ENCODE data around the gene KCNG1. TPM values are rescaled to one million over a fixed set of nuclear protein-coding genes. Genes with fewer than 3 reads are reported as not detected.

The KCNG1 gene
- total and polyA plus RNA-seq, 2 of the 13 experiments (the other 11 are each of a cell fraction or from before 2014, with no cell fraction given) = not detected

DNA sequence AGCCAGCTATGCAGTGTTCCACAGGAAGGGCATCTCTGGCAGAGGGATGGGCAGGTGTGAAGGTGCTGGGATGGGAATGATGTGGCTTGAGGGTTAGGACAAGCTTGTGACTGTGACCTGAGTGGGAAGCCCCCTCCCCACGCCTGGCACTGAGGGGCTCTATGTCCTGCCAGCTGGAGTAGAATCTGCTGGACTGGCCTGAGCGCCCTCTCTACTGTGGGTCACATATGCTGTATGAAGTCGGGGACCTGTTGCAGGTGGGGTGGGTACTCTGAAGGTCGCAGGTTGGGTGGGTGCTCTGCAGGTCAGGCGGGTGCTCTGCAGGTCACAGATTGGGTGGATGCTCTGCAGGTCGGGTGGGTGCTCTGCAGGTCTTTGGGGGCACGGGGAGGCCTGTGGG lies 20.3 kb downstream of the KCNG1 start:
- H3K36me3 ChIP-seq (replicated peaks in 1 of 2; ENCODE audit: control insufficient read depth in 1 of 2, insufficient read depth in 2 of 2, low read length in 2 of 2) = no peaks in the 10 kb centered on the region
- no peaks in the 10 kb centered on the region for H3K79me2 ChIP-seq (ENCODE audit: insufficient read depth, low read length)
- H3K4me1 ChIP-seq (ENCODE audit: insufficient read depth, low read length) = no peaks in the 10 kb centered on the region
- no peak overlapping the region for H2AFZ ChIP-seq (ENCODE audit: low read length)
- no TSS peak for BruUV-seq (replicated peaks)
- ATAC-seq (no peak), FAIRE-seq (no peak), DNase-seq (ENCODE audit: low spot score) (no peak)
- POLR2A ChIA-PET = no interaction called here
- peaks cover 9 to 63% of the 10 kb centered on the region in 2 experiments for H3K27me3 ChIP-seq (ENCODE audit: control insufficient read depth in 1 of 2, insufficient read depth in 2 of 2, low read length in 2 of 2)
- in situ Hi-C loops (cut with HindIII; ENCODE audit: extremely low pct_ligation_motif_present, low pct_unique_long_range_greater_than_20kb) (no loop called here), intact Hi-C loops (cut with micrococcal nuclease; ENCODE audit: unreplicated experiment) (no loop called here)
- H3K27ac ChIP-seq (ENCODE audit: extremely low read length, insufficient read depth, low read length) = no peak overlapping the region
- 6% methylated on average over 6 of the region's 7 CpGs for WGBS (ENCODE audit: low lambda C conversion rate)
- H3K9me3 ChIP-seq (ENCODE audit: low read length) = no peaks in the 10 kb centered on the region
- no peaks in the 10 kb centered on the region for H4K20me1 ChIP-seq (ENCODE audit: insufficient read depth, low read length)
- TF ChIP-seq ZNF446 (CRISPR knock-in tag; IDR thresholded peaks at IDR 0.05) (no peak), SMYD3 (CRISPR knock-in tag; IDR thresholded peaks at IDR 0.05) (no peak), ZNF33A (CRISPR knock-in tag; IDR thresholded peaks at IDR 0.05; ENCODE audit: borderline replicate concordance) (no peak), ZBTB38 (CRISPR knock-in tag; IDR thresholded peaks at IDR 0.05) (no peak), SKI (IDR thresholded peaks at IDR 0.05; ENCODE audit: partially characterized antibody) (no peak), KDM5A (IDR thresholded peaks at IDR 0.05; ENCODE audit: borderline replicate concordance, low read length) (no peak), MEF2D (CRISPR knock-in tag; IDR thresholded peaks at IDR 0.05) (no peak), ZNF777 (CRISPR knock-in tag; IDR thresholded peaks at IDR 0.05) (no peak), SRY (CRISPR knock-in tag; IDR thresholded peaks at IDR 0.05) (no peak), PLRG1 (conservative IDR thresholded peaks at IDR 0.05) (no peak), AGO2 (optimal IDR thresholded peaks at IDR 0.05; ENCODE audit: low read depth, low read length) (no peak), ZNF780A (CRISPR knock-in tag; IDR thresholded peaks at IDR 0.05) (no peak)
- TF ChIP-seq, protein P1, sequence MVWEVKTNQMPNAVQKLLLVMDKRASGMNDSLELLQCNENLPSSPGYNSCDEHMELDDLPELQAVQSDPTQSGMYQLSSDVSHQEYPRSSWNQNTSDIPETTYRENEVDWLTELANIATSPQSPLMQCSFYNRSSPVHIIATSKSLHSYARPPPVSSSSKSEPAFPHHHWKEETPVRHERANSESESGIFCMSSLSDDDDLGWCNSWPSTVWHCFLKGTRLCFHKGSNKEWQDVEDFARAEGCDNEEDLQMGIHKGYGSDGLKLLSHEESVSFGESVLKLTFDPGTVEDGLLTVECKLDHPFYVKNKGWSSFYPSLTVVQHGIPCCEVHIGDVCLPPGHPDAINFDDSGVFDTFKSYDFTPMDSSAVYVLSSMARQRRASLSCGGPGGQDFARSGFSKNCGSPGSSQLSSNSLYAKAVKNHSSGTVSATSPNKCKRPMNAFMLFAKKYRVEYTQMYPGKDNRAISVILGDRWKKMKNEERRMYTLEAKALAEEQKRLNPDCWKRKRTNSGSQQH (CRISPR knock-in tag; IDR thresholded peaks at IDR 0.05; ENCODE audit: low read depth) = no peak
- TF ChIP-seq, protein P2, sequence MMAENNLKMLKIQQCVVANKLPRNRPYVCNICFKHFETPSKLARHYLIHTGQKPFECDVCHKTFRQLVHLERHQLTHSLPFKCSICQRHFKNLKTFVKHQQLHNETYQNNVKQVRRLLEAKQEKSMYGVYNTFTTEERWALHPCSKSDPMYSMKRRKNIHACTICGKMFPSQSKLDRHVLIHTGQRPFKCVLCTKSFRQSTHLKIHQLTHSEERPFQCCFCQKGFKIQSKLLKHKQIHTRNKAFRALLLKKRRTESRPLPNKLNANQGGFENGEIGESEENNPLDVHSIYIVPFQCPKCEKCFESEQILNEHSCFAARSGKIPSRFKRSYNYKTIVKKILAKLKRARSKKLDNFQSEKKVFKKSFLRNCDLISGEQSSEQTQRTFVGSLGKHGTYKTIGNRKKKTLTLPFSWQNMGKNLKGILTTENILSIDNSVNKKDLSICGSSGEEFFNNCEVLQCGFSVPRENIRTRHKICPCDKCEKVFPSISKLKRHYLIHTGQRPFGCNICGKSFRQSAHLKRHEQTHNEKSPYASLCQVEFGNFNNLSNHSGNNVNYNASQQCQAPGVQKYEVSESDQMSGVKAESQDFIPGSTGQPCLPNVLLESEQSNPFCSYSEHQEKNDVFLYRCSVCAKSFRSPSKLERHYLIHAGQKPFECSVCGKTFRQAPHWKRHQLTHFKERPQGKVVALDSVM (CRISPR knock-in tag; IDR thresholded peaks at IDR 0.05) = no peak
- H3K4me3 ChIP-seq (replicated peaks in 1 of 3; ENCODE audit: insufficient read depth in 1 of 3, low read depth in 2 of 3, low read length in 3 of 3) = no peak overlapping the region
- CTCF ChIA-PET (ENCODE audit: low intra/inter-chr PET ratio, low total read pairs) = no interaction called here
- no peak overlapping the region for H3K9ac ChIP-seq (ENCODE audit: insufficient read depth, low read depth, low read length)
- no peak overlapping the region for H3K4me2 ChIP-seq (ENCODE audit: low read depth, low read length)
